Thymus (tissue), 11 donors: ENCODE results near the gene DDX49. TPM values are rescaled to one million over a fixed set of nuclear protein-coding genes. Genes with fewer than 3 reads are reported as not detected.

Experiments used
- DNase-seq, 9 donors: peaks; one replicate each; pipeline ENCODE4 v3.0.0-alpha.2; 2013; ENCODE audit warnings: low spot score in 9 of 9, low read depth in 6 of 9, missing footprints in 1 of 9
- H3K27ac ChIP-seq, 2 donors: one replicate each; pipeline ENCODE4 v1.5.1; 2013; ENCODE audit warnings: control low read depth in 1 of 2, low read depth in 1 of 2, low read length in 1 of 2, mild to moderate bottlenecking in 1 of 2, moderate library complexity in 1 of 2
- H3K27me3 ChIP-seq, 2 donors: one replicate each; pipeline ENCODE4 v1.5.1; 2013; ENCODE audit warnings: low read length in 1 of 2; ENCODE audit not compliant: control insufficient read depth in 2 of 2, insufficient read depth in 1 of 2
- H3K36me3 ChIP-seq, 2 donors: one replicate each; pipeline ENCODE4 v1.5.1; 2013; ENCODE audit warnings: low read length in 1 of 2, mild to moderate bottlenecking in 1 of 2, moderate library complexity in 1 of 2; ENCODE audit not compliant: control insufficient read depth in 2 of 2, insufficient read depth in 2 of 2
- H3K4me1 ChIP-seq, 2 donors: one replicate each; pipeline ENCODE4 v1.5.1; 2013; ENCODE audit warnings: low read length in 2 of 2; ENCODE audit not compliant: control insufficient read depth in 2 of 2, insufficient read depth in 2 of 2
- H3K4me3 ChIP-seq, 2 donors: one replicate each; pipeline ENCODE4 v1.5.1; 2013; ENCODE audit warnings: low read length in 2 of 2, control low read depth in 1 of 2, mild to moderate bottlenecking in 1 of 2
- H3K9me3 ChIP-seq, 2 donors: one replicate each; pipeline ENCODE4 v1.5.1; 2013; ENCODE audit warnings: low read length in 1 of 2, mild to moderate bottlenecking in 1 of 2; ENCODE audit not compliant: control insufficient read depth in 2 of 2, insufficient read depth in 1 of 2
- WGBS: extraction: QIAGEN DNeasy Blood & Tissue Kit; methylation state at CpG from one replicate; pipeline ENCODE4 v1.1.7; 2013; 5-methylcytosine and 5-hydroxymethylcytosine counted together
- polyA plus RNA-seq: library from polyadenylated mRNA; stranded (reverse); fragments of 200-250 nt; gene quantifications from one replicate; pipeline ENCODE4 v1.2.3, GENCODE V29; 2013
- total RNA-seq: library from RNA; stranded (reverse); fragments of 120-200 nt; gene quantifications from one replicate; pipeline ENCODE4 v1.2.4, GENCODE V29; 2013
- donor health status: healthy.

Gene DDX49
- total and polyA plus RNA-seq, 2 donors: 42.8 to 54.9 TPM

DNA sequence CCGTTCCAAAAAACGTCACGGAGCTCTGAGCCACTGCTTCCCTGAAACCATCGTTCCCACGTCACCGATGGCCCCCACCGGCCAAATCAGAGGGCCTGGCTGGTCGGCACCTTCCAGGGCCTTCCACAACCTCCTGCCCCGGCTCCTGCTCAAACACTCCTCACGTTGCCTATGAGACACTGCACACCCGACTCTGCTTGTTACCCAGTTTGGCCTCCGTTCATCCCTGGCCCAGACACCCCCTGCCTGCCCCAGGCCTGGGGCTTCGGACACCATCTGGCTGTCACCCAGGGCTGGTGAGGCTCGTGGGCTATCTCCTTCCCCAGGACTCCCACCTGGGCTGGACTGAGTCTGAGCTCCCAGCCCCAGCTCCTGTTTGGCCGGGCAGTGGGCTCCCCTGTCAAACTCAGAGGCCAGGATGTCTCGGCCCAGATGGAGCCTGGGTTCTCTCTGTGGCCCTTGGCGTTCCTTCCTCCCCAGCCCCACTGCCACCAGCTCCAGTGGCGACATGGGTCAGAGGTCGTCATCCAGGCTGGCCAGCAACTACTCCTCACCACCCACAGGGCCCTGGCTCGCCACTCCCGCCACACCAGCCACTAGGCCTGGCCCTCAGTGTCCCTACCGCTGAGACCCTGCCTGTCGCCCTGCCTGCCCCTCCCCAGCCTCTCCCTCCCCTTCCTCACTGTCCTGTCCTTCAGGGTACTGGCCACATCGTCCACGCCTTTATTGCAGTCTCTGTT lies 41.3 kb upstream of the DDX49 start:
- Histone ChIP-seq H3K27ac (no peak overlapping the region), H3K4me3 (no peak overlapping the region), H3K4me1 (no peaks in the 10 kb centered on the region), H3K27me3 (peaks cover 0 to 7% of the 10 kb centered on the region in 2 donors), H3K36me3 (no peaks in the 10 kb centered on the region), H3K9me3 (peaks cover 0 to 15% of the 10 kb centered on the region in 2 donors)
- DNase-seq: no peak
- 93% methylated on average over 25 of the region's 25 CpGs for WGBS

DNA sequence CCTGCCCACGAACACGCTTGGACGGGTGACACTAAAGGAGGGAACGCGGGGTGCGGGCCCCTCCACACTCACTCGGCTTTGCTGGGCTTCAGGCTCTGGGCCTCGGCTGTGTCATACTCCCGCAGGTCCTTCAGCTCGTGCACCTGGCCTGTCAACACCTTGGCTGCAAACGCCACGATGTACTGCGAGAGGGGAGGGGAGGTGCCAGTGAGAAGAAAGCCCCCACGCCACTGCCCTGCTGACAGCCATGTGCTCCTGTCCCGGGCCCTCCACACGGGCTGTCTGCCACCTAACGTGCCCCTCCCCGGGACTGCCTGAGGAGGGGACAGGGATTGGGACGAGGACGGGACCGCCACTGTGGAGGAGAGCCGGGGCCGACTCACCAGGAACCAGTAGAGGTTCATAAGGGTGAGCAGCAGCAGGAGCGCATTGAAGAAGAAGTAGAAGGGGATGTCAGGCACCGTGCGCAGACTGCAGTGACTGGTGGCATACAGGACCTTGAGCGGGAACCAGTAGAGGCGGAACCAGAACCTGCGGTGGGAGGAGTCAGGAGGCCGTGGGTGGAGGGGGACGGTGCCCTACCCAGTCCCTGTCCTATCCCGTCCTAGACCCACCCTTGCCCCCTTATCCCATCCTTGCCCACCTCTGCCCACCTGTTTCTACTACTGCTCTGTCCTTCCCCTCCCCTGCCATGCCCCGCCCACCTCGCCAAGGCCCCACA lies 40.5 kb upstream of the DDX49 start:
- WGBS: 95% methylated on average over 34 of the region's 34 CpGs
- no peak for DNase-seq

DNA sequence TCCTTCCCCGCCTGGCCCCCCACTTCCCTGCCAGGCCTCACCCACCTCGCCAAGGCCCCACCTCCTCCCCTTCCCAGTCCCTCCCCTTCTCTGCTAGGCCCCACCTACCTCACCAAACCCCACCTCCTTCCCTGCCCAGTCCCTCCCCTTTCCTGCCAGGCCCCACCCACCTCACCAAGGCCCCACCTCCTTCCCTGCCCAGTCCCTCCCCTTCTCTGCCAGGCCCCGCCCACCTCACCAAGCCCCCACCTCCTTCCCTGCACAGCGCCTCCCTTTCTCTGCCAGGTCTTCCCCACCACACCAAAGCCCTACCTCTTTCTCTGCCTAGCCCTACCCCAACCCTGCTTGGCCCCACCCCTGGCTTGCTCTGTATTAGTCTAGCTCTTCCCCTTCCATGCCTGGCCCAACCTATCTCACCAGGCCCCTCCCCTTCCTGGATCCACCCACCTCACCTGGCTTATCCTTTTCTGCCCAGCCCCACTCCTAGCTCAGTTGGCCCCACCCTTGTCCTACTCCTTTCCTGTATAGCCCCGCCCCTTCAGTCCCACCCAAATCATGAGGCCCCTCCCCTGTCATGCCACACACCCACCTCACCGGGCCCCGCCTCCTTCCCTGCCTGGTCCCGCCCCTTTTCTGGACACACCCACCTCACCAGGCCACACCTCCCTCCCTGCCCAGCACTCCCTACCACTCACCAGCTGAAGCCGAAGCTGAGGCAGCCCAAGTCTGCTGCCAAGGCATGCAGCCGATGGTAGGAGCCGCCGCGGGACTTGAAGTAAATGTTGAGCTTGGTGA lies 39.7 kb upstream of the DDX49 start:
- WGBS: 78% methylated on average over 13 of the region's 13 CpGs
- H3K36me3 ChIP-seq: no peaks in the 10 kb centered on the region
- peaks cover 0 to 15% of the 10 kb centered on the region in 2 donors for H3K9me3 ChIP-seq
- DNase-seq: no peak
- no peak overlapping the region for H3K27ac ChIP-seq
- H3K4me1 ChIP-seq: no peaks in the 10 kb centered on the region
- peaks cover 0 to 4% of the 10 kb centered on the region in 2 donors for H3K27me3 ChIP-seq
- no peak overlapping the region for H3K4me3 ChIP-seq

More for the DNA sequence above, 40.5 kb upstream of the DDX49 start:
- Histone ChIP-seq H3K4me1 (no peaks in the 10 kb centered on the region), H3K36me3 (no peaks in the 10 kb centered on the region), H3K4me3 (no peak overlapping the region), H3K27ac (no peak overlapping the region), H3K27me3 (peaks cover 0 to 7% of the 10 kb centered on the region in 2 donors), H3K9me3 (peaks cover 0 to 15% of the 10 kb centered on the region in 2 donors)

DNA sequence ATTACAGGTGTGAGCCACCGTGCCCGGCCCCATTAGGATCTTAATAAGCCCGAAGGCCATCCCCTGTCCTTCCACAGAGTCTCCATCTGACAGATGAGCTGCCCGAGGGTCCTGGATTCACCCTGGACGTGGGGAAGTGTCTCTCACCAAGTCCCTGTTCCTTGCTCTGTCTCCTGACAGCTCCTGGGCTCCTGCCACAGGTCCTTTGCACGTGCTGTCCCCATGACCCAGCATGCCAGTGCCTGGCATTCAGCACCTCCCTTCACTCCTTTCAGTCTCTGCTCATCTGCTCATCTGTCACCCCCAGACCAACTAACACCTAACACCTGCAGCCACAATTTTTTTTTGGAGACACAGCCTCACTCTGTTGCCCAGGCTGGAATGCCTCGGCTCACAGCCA lies 38.0 kb upstream of the DDX49 start:
- Histone ChIP-seq H3K4me1 (no peaks in the 10 kb centered on the region), H3K9me3 (peaks cover 0 to 14% of the 10 kb centered on the region in 2 donors), H3K4me3 (no peak overlapping the region), H3K36me3 (no peaks in the 10 kb centered on the region), H3K27me3 (peaks cover 0 to 4% of the 10 kb centered on the region in 2 donors), H3K27ac (no peak overlapping the region)
- no peak for DNase-seq
- WGBS: 91% methylated on average over 7 of the region's 7 CpGs

DNA sequence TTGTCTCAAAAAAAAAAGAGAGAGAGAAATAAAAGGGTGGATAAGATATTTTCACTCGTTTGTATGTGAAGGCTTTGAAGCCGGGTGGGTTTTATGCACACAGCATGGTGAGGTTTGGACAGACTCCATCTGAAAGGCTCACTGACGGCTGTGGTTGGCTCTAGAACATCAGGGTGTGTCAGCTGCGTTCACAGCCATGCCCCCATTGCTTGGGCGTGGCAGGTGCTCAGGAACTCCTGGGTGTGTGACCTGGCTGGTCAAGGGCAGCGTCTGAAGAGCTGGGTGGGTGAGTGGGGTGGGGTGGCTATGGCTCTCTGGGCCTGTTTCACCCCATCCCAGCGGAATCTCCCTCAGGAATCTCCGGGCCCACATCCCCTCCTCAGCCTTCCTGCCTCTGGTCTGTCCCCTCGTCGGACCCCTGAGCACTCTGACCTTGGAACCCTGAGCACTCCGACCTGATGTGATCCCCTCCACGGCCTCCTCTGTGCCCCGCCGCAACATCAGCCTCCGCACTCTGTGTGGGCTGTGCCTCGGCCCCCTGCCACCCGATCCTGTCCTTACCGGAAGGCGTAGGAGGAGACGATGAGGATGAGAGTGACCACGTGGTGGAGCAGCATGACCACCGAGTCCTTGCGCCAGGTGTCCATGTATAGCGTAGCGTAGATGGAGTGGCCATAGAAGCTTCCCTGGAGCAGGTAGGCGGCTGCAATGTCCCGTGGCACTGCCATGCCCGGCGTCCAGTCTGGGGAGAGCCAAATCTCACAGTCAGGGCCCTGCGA lies 35.8 kb upstream of the DDX49 start:
- Histone ChIP-seq H3K9me3 (peaks cover 0 to 11% of the 10 kb centered on the region in 2 donors), H3K36me3 (no peaks in the 10 kb centered on the region), H3K4me1 (no peaks in the 10 kb centered on the region), H3K27ac (no peak overlapping the region), H3K27me3 (no peaks in the 10 kb centered on the region), H3K4me3 (no peak overlapping the region)
- DNase-seq: no peak
- 93% methylated on average over 30 of the region's 30 CpGs for WGBS

DNA sequence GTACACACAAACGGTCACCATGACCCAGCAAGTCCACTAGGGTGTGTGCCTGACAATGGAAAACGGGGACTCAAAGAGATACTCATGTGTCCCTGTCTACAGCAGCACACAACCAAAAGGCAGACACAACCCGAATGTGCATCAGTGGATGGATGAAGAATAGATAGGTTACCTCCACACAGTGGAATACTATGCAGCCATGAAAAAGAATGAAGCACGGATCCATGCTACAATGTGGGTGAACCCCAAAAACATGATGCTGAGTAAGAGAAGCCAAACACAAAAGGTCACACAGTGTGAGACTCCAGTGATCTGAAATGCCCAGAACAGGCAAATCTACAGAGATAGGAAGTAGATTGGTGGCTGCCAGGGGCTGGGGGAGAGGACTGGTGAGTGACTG lies 32.5 kb upstream of the DDX49 start:
- H3K4me3 ChIP-seq: no peak overlapping the region
- no peaks in the 10 kb centered on the region for H3K4me1 ChIP-seq
- 98% methylated on average over 4 of the region's 4 CpGs for WGBS
- peaks cover 0 to 8% of the 10 kb centered on the region in 2 donors for H3K27me3 ChIP-seq
- no peak for DNase-seq
- no peaks in the 10 kb centered on the region for H3K36me3 ChIP-seq
- peaks cover 0 to 6% of the 10 kb centered on the region in 2 donors for H3K9me3 ChIP-seq
- no peak overlapping the region for H3K27ac ChIP-seq

DNA sequence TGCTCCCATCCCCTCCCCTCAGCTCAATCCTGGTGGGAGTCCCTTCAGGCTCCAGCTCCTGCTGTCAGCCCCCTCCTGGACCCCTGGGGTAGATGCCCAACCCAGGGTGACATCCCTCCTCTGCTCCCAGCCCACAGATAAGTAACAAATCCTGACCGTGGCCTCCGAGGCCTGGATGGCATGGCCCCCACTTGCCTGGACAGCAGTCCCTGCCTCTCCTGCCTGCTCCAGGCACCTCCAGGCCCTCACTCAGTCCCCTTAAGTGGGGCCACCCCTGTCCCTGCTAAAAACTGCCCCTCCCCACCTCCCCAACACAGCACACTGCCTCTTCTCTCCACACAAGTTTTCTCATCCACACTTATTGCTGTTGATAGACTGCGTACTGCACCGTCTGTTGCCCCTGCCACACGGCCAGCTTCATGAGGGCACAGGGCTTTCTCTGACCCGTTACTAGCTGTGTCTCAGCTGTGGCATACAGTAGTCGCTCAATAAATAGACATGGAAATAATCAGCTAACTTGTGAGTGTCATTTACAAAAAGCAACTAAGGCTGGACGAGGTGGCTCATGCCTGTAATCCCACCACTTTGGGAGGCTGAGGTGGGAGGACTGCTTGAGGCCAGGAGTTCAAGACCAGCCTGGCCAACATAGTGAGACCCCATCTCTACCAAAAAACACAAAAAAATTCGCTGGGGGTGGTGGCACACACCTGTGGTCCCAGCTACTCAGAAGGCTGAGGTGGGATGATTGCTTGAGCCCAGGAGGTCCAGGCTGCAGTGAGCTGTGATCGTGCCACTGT lies 29.4 kb upstream of the DDX49 start:
- Histone ChIP-seq H3K4me3 (no peak overlapping the region), H3K4me1 (no peaks in the 10 kb centered on the region), H3K9me3 (peaks cover 0 to 6% of the 10 kb centered on the region in 2 donors), H3K36me3 (no peaks in the 10 kb centered on the region), H3K27ac (no peak overlapping the region), H3K27me3 (peaks cover 17 to 35% of the 10 kb centered on the region in 2 donors)
- 90% methylated on average over 10 of the region's 10 CpGs for WGBS
- DNase-seq: no peak
